ENCODE data around the gene KIF12. TPM values are rescaled to one million over a fixed set of nuclear protein-coding genes. Genes with fewer than 3 reads are reported as not detected.
"Not testable (repeated sequence)": the region's sequence is repeated elsewhere in the genome, so short reads cannot be mapped to it uniquely, and the experiment has no call there.

Gene KIF12
- total RNA-seq, 1 donor from 2014 or later, result 0.64 TPM

DNA sequence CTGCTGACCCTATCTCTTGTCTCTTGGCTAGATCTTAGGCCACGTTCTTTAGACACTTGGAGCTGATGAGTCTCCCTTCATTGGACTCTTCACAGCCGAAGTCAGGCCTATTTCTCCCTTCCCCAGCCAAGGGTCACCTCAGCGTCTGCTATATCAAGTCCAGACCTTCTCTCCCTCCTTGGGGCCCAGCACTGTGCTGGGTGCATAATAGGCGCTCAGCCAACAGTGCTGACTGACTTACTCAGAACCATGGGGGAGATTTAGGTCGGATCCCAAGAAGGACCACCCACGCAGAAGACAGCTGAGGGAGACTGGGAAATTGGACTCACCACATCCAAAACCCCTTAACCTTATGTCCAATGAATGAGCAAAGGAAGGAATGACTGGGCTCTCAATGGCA lies 15.4 kb downstream of the KIF12 start:
- Mint-ChIP-seq H3K4me3 (ENCODE audit: unreplicated experiment) (no peak overlapping the region), H3K27me3 (ENCODE audit: unreplicated experiment) (peaks cover 7% of the 10 kb centered on the region), H3K36me3 (ENCODE audit: unreplicated experiment) (no peaks in the 10 kb centered on the region), H3K4me1 (ENCODE audit: unreplicated experiment) (peaks cover 3% of the 10 kb centered on the region), H3K27ac (ENCODE audit: unreplicated experiment) (no peak overlapping the region), H3K9me3 (ENCODE audit: unreplicated experiment) (no peaks in the 10 kb centered on the region)
- TF ChIP-seq, protein P1, sequence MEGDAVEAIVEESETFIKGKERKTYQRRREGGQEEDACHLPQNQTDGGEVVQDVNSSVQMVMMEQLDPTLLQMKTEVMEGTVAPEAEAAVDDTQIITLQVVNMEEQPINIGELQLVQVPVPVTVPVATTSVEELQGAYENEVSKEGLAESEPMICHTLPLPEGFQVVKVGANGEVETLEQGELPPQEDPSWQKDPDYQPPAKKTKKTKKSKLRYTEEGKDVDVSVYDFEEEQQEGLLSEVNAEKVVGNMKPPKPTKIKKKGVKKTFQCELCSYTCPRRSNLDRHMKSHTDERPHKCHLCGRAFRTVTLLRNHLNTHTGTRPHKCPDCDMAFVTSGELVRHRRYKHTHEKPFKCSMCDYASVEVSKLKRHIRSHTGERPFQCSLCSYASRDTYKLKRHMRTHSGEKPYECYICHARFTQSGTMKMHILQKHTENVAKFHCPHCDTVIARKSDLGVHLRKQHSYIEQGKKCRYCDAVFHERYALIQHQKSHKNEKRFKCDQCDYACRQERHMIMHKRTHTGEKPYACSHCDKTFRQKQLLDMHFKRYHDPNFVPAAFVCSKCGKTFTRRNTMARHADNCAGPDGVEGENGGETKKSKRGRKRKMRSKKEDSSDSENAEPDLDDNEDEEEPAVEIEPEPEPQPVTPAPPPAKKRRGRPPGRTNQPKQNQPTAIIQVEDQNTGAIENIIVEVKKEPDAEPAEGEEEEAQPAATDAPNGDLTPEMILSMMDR (IDR thresholded peaks at IDR 0.05), result no peak
- peak; percentile 27 for DNase-seq (ENCODE audit: extremely low spot score, unreplicated experiment)

DNA sequence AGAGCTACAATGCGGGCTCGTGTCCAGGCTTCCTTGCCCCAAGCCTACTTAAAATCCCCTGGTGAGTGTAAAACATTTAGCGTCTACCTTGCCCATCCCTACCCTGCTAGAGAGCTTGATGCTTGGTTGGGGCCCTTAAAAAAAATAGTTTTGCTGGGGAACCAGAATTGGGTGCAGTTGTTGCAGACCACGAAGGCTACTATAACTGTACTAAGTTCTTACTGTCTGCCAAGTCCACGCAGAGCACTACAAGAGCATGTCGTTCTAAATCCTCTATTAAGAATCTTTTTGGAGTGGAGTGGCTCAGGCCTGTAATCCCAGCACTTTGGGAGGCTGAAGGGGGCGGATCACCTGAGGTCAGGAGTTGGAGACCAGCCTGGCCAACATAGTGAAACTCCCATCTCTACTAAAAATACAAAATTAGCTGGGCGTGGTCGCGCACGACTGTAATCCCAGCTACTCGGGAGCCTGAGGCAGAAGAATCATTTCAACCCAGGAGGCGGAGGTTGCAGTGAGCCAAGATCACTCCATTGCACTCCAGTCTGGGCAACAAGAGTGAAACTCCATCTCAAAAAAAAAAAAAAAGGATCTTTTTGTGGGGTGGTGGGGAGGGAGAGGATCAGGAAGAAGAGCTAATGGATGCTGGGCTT lies 16.2 kb downstream of the KIF12 start:
- H3K36me3 Mint-ChIP-seq (ENCODE audit: unreplicated experiment); H3K9me3 Mint-ChIP-seq (ENCODE audit: unreplicated experiment); H3K4me1 Mint-ChIP-seq (ENCODE audit: unreplicated experiment); H3K27me3 Mint-ChIP-seq (ENCODE audit: unreplicated experiment); H3K27ac Mint-ChIP-seq (ENCODE audit: unreplicated experiment); H3K4me3 Mint-ChIP-seq (ENCODE audit: unreplicated experiment): not testable (repeated sequence)
- peak; percentile 59 for DNase-seq (ENCODE audit: extremely low spot score, unreplicated experiment)

DNA sequence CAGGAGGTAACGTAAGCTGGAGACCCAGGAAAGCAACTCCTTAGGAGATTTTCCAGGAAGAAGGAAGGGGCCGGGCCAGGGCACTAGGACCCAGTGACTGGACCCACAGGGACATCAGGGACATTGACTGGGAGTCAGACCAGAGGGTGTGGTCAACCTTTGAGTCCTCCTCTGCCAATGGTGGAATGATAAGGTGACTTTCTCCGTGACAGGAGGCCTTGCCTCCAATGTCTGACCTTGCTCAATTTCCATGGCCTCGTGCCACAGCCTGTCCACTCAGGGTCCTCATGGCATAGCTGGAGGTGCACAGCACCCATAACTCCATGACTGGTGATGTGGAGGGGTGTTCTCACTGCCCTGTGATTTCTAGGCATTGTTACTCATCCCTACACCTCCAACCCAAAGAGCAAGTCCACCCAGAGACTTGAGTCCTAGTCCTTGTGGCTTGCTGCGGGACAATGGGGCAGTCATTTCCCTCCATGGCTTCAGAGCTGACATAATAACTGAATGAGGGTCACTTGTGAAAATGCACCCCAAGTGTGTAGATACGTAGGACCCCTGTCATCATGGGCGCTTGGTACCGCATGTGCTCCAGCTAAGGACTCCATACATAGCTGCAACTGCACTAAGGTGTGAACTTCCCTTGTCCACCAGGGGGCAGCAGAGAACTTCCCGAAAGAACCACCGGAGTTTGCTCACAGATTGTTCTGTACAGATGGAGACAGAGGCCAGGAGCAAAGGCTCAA lies 16.9 kb downstream of the KIF12 start:
- H3K4me3 Mint-ChIP-seq (ENCODE audit: unreplicated experiment), result no peak overlapping the region
- peaks cover 3% of the 10 kb centered on the region for H3K4me1 Mint-ChIP-seq (ENCODE audit: unreplicated experiment)
- H3K36me3 Mint-ChIP-seq (ENCODE audit: unreplicated experiment), result no peaks in the 10 kb centered on the region
- TF ChIP-seq, protein P1 (IDR thresholded peaks at IDR 0.05), result peak; percentile 86
- peaks cover 10% of the 10 kb centered on the region for H3K27me3 Mint-ChIP-seq (ENCODE audit: unreplicated experiment)
- peak; percentile 95 for DNase-seq (ENCODE audit: extremely low spot score, unreplicated experiment)
- H3K9me3 Mint-ChIP-seq (ENCODE audit: unreplicated experiment), result no peaks in the 10 kb centered on the region
- no peak overlapping the region for H3K27ac Mint-ChIP-seq (ENCODE audit: unreplicated experiment)

GRCh38 chr9:114081441-114082016 lies 17.6 kb downstream of the KIF12 start:
- TF ChIP-seq, protein P1 (IDR thresholded peaks at IDR 0.05), result no peak
- Mint-ChIP-seq H3K27me3 (ENCODE audit: unreplicated experiment) (peaks cover 17% of the 10 kb centered on the region), H3K4me1 (ENCODE audit: unreplicated experiment) (peaks cover 3% of the 10 kb centered on the region), H3K4me3 (ENCODE audit: unreplicated experiment) (no peak overlapping the region), H3K27ac (ENCODE audit: unreplicated experiment) (no peak overlapping the region), H3K9me3 (ENCODE audit: unreplicated experiment) (no peaks in the 10 kb centered on the region), H3K36me3 (ENCODE audit: unreplicated experiment) (no peaks in the 10 kb centered on the region)
- peak; percentile 60 for DNase-seq (ENCODE audit: extremely low spot score, unreplicated experiment)

- Mint-ChIP-seq H3K9me3 (ENCODE audit: unreplicated experiment) (no peaks in the 10 kb centered on the region), H3K27me3 (ENCODE audit: unreplicated experiment) (peaks cover 22% of the 10 kb centered on the region), H3K4me3 (ENCODE audit: unreplicated experiment) (no peak overlapping the region), H3K4me1 (ENCODE audit: unreplicated experiment) (peaks cover 3% of the 10 kb centered on the region), H3K36me3 (ENCODE audit: unreplicated experiment) (no peaks in the 10 kb centered on the region), H3K27ac (ENCODE audit: unreplicated experiment) (no peak overlapping the region)
- TF ChIP-seq, protein P1 (IDR thresholded peaks at IDR 0.05), result no peak
- no peak for DNase-seq (ENCODE audit: extremely low spot score, unreplicated experiment)
These were observed 18.2 kb downstream of the KIF12 start for GRCh38 chr9:114080773-114081440.

All from osteocyte (in vitro differentiated cells).